ENCODE data around the gene PRR35.

PRR35 gene

DNA sequence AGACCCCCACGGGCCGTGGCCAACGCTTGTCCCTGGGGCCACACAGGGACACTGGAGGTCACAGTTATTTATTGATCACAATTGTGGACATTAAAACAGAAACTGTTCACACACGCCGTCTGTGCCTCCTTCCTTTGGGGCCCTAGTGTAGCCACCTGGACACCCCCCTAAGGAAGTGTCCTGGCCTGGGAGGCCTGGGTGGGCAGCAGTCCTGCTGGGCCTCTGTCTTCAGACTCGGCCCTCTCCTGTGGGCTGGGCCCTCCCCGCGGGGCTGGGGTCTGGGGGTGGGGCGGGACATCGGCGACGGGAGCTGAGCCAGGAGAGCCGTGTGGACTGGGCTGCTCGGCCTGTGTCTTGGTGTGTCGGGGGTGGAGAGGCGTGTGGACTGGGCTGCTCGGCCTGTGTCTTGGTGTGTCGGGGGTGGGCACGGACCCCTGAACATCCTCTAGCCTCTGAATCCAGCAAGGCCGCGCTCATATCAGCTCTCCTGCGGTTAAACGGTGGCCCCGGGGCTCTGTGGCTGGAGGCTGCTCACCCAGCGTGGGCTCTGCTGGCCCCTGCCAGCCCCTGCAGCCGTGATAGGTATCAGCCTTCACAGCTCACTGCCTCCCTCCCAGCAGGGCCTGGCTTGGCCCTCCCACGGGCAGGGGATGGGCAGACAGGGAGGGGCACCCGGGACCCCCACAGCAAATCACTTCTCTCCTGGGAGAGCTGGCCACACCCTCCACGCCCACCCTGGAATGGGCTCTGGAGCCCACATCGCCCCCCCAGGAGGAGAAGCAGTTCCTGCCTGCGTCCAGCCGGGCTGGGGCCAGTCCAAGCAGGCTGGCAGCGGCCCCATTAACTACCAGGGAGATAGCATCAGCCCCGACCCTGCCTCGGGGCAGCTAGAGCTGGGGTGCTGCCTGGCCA lies 5.5 kb downstream of the PRR35 start:
- no peak for DNase-seq

DNA sequence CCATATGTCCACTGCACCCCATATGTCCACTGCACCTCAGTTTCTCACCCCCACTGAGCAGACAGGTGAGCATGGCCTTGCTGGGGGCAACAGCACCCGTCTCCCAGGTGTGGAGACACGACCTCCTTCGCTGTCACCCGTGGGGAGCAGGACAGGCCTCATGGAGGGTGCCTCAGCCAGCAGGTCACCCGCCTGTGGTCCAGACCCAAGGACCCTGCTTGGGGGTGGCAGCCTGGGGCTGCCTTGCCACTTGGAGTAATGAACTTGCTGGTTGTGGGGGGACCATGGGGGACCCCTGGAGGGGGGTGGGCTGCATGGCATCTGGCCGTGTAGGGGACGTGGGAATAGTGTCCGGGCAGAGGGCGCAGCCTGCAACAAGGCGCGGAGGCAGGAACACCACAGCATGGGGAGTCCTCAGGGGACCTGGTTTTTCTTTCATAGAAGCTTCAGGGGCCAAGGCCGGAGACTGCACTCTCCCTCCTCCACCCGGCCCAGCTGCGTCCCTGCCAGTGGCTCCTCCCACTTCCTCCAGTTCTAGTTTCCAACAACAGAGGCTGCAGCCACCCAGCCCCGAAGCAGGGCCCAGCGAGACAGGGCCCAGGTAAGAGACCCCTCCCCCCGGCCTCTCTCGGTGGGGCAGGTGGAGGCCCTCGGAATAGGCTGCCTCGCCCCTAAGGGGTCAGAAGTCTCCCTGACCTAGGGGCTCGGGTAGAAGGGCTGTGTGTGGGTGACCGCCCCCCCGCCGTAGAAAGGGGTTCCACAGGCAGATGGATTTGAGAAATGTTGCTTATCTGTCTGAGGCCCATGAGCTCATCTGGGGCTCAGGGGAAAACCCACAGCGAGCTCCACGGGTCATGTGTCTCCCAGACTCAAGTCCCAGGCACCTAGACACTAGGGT lies 6.5 kb downstream of the PRR35 start, which contains the start of gene NHLRC4:
TSS of gene NHLRC4 (plus strand) at position 531 of the 898 bp plus-strand sequence. CDS start 1,043 bp downstream, outside the sequence.
- DNase-seq, result peak; percentile 77

DNA sequence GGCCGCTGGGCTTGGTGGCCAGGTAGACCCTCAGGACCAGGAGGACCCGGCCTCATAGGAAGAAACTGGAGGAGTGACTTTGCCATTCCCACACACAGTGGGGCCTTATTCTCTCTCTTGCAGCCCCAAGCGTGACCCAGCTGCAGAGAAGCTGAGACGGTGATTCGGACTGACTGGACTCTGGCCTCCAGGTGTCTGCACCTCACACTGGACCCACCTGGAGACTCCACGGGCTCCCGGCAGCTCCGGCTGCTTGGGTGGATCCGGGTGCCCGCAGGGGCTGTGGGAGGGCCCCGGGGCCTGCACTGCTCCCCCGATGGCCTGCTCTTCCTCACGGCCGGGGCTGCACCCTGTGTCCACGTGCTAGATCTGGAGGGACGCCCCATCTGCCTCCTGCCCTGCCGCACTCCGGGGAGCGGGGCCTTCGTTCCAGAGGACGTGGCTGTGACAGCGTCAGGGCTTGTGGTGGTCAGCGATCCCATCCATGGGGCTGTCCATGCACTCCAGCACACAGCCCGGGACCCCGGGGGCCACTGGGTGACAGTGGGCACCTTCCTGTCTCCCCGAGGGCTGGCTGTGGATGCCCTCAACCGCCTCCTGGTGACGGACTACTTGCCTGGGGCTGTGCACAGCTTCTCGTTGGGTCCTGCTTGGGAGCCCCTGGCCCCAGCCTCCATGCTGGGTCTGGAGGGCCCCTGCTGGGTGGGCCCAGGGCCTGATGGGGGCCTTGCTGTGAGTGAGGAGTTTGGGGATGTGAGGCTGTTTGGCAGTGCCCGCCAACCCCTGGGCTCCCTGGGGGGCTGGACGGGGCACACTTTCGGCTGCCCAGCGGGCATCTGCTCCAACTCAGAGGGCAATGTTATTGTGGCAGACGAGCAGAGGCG lies 7.4 kb downstream of the PRR35 start:
- DNase-seq, result no peak

DNA sequence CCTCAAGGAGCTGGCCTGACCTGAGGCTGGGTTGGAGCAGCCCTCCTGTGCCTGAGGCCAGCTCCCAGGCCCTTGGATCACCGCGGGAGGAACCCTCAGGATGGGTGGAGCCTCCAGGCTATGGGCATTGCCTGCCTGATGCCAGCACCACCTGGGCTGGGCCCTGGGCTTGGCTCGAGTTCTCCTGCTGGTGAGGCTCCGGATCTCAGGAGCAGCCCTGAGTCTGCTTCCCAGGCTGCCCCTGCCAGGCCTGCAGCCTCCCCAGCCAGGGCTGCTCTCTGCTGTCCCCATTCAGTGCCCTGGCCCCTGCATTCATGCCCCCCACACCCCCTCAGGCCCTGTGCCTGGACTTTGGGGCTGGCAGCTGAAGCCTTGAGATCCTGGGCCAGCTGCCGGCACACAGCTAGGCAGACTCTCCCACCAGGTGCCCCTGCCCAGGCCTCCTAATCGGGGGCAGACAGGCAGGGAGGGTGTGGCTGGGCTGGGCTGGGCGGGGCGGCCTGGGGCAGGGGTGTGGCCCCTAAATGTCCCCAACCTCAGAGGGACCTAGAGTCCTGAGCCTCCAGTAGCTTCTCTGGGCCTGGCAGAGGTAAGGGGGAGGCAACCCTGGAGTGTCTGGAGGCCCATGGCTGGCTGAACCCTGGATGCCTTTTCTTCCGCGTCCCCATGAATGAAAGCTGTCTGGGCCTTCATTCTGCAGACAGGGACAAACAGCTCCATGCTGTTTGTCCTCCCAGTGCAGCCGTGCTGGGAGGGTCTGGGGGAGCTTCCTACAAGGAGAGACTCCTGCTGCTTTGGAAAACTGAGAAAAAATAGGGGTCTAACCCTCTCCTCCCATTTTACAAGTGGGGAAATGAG lies 8.4 kb downstream of the PRR35 start:
- no peak for DNase-seq

DNA sequence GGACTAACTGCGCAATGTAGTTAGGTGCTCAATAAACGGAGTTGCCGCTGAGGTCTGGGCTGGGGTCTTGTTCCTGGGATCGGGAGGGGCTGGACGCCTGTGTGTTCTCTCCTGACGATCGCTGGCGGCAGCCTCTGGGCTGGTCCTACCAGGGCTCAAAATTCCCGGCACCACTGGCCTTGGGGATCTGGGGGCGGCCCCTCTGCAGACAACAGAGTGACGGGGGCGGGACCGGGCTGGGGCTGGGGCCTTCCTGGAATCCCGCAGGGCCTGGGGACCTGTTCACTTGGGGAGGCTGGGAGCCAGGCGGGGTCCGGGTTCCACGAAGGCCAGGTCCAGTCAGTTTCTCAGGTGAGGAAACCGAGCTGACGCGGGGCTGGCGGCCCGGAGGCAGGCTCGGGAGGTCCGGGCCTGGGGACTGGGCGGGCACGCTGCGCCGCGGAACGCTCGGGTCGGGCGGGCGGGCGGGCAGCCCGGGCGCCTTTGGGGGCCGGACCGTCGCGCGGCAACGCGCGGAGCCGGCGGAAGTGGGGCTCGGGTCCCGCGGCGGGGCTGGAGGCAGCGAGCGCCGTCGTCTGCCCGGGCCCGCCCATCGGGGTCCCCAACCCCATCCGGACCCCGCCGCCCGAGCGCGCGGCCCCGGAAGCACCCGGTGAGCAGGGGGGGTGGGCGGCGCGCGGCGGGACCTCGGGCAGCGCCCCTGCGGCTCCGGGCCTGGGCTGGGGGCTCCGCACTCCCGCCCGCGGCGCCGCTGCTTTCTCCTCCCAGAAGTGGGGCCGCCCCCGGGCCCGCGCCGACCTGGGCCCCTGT lies 9.5 kb downstream of the PRR35 start, which contains the start of gene PIGQ:
TSS of gene PIGQ (plus strand) at position 524 of the 810 bp plus-strand sequence. CDS start 4,107 bp downstream, outside the sequence.
- peak; percentile 89 for DNase-seq

DNA sequence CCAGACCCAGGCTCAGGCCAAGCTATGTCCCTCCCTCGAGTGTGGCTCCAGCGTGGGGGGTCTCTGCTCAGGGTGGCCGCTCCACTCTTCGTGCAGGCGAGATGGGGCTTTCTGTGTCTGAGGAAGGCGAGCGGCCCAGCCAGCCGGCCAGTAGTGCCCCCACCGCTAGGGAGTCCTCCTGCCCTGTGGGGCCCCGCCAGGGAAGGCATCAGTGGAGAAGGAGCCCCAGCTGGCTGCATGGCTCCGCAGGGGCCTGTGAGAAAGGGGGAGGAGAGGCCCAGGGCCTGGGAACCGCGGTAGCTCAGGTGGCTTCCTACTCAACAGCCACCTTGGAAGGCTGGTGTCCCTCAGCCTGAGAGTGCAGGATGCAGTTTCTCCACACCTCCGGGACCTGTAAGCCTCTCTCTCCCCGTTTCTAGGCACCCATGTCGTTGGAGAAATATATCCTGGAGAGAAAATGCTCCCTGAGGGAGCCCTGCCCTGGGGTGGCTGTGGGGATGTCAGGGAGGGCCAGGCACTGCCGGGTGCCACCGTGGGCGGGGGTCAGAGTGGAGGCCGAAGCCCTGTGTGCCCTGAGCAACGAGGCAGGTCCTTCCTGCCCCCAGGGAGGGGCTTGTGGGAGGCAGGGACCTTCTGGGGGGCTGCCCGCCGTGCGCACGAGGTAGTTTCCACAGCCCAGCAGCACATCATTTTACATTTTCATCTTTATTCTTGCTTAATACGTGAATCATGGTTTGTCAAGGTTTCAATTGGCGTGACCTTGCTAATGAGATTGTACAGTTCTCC lies 12.9 kb downstream of the PRR35 start:
- DNase-seq, result no peak

DNA sequence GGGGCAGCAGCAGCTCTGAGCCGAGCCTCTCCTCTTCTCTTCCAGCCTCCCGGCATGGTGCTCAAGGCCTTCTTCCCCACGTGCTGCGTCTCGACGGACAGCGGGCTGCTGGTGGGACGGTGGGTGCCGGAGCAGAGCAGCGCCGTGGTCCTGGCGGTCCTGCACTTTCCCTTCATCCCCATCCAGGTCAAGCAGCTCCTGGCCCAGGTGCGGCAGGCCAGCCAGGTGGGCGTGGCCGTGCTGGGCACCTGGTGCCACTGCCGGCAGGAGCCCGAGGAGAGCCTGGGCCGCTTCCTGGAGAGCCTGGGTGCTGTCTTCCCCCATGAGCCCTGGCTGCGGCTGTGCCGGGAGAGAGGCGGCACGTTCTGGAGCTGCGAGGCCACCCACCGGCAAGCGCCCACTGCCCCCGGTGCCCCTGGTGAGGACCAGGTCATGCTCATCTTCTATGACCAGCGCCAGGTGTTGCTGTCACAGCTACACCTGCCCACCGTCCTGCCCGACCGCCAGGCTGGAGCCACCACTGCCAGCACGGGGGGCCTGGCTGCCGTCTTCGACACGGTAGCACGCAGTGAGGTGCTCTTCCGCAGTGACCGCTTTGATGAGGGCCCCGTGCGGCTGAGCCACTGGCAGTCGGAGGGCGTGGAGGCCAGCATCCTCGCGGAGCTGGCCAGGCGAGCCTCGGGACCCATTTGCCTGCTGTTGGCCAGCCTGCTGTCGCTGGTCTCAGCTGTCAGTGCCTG lies 14.0 kb downstream of the PRR35 start:
- no peak for DNase-seq

DNA sequence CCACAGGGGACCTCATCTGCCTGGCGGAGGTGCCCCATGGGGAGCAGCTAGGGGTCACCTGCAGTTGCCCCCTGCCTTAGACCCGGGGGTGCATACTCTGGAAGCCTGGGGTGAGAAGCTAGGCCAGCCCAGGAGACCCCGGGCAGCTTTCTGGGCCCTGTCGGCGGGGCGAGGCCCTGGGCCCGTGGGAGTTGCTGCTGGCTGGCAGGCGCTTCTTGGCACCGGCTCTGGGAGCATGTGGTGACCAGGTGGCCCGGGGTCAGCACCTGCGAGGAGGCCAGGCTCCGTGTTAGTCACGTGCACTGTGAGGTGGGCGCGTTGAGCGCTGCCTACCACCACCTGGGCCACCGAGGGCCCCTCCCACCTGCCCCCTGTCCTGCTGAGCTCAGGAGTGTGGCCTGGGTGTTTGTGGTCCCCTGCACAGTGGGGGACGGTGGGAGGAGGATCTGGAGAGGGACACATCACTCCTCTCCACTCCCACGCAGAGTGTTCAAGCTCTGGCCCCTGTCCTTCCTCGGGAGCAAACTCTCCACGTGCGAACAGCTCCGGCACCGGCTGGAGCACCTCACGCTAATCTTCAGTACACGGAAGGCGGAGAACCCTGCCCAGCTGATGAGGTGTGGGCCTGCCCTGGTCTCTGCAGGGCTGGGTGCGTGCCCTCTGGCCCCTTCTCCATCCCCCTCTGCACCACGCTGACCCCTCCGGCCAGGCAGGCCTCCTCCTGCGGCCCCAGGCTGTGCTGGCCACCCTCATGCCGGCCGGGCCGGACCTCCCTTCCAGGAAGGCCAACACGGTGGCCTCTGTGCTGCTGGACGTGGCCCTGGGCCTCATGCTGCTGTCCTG lies 15.4 kb downstream of the PRR35 start:
- no peak for DNase-seq

DNA sequence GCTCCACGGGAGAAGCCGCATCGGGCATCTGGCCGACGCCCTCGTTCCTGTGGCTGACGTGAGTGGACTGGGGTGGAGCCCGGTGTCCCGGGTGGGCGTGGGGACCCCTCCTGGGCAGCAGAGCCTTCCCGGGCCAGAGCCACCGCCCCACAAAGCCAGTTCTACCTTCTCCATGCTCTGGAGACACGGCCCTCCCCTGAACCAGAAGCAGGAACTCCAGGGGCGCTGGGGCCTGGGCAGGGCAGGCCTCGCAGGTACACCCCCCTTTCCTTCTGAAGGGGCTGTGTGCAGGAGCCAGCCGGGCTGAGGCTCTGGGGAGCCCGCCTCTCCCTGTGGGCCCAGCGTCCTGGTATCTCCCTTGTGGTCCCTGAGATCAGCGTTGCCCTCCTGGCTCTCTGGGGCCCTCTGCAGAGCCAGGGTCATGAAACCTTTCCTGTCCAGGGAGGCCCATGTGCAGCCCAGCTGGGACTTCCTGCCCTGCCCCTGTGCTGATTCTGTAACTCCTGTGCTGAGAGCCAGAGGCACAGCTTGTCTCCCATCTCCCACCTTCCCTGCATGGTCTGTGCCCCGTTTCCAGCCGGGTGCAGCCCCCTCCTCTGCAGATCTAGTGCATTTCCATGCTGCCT lies 16.1 kb downstream of the PRR35 start:
- no peak for DNase-seq

DNA sequence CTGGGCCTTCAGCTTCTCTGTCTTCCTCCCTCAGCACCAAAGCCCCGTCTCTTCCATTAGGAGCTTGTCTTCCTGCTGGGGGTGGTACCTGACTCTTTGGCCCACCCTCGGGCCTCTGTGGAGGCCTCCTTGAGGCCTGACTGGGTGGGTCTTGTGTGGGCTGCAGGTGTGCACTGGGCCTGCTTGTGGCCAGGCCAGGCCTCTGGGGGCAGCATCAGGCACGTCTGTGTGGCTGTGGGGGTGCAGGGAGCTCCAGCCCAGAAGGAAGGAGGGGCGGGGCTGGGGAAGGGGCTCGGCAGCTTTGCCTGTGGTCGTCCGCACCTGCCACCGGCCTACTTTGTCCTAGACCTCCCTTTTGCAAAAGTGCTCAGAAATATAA lies 16.6 kb downstream of the PRR35 start:
- DNase-seq, result no peak

DNA sequence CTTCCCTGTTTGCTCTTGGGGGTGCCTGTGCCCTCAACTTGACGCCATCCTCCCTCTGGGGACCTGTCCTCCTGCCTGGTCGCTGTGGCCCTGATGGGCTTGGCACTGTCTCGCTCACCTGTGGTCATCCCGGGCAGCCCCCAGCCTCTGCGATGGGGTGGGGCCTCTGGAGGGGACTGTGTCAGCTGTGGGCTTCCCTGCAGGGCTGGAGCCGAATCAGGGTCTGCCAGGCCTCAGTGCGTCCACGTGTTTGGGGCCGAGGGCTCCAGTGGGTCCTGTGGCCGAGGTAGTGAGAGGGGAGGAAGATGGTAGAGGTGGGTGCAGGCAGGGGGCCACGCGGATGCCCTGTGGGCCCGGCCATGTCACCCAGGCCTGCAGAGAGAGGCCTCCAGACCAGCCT lies 17.6 kb downstream of the PRR35 start:
- DNase-seq, result no peak

DNA sequence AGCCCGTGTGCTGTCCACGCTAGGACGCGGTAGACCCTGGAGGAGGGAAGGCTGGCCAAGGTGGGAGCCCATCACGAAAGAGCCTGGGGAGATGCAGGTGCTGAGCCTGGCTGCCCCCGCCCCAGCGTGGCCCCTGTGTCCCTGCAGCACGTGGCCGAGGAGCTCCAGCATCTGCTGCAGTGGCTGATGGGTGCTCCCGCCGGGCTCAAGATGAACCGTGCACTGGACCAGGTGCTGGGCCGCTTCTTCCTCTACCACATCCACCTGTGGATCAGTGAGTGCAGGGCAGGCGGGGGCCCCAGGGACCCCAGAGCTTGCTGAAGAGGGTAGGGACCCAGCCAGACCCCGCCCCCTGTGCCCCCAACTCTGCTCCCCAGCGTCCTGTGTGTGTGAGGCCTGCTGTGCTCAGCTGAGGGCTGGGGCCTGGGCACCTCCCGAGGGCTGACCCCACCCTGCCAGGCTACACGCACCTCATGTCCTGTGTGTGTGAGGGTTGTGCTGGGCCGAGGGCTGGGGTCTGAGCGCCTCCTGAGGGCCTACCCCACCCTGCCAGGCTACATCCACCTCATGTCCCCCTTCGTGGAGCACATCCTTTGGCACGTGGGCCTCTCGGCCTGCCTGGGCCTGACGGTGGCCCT lies 18.2 kb downstream of the PRR35 start:
- no peak for DNase-seq

DNA sequence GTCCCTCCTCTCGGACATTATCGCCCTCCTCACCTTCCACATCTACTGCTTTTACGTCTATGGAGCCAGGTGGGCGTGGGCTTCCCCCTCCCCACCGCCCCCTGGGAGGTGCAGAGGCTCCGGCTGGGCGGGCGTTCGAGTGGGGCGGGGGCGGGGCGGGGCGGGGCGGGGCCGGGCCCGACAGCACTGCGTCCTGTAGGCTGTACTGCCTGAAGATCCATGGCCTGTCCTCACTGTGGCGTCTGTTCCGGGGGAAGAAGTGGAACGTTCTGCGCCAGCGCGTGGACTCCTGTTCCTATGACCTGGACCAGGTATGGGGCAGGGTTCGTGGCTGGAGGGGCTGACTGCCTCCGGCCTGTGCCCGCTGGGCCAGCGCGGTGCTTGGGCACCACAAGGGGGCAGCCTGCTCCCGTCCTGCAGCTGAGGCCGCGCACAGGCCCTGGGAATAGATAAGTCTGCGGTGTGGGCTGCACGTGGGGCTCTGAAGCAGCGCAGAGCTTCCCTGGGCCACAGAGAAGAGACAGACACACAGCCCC lies 18.7 kb downstream of the PRR35 start:
- DNase-seq, result peak; percentile 86

DNA sequence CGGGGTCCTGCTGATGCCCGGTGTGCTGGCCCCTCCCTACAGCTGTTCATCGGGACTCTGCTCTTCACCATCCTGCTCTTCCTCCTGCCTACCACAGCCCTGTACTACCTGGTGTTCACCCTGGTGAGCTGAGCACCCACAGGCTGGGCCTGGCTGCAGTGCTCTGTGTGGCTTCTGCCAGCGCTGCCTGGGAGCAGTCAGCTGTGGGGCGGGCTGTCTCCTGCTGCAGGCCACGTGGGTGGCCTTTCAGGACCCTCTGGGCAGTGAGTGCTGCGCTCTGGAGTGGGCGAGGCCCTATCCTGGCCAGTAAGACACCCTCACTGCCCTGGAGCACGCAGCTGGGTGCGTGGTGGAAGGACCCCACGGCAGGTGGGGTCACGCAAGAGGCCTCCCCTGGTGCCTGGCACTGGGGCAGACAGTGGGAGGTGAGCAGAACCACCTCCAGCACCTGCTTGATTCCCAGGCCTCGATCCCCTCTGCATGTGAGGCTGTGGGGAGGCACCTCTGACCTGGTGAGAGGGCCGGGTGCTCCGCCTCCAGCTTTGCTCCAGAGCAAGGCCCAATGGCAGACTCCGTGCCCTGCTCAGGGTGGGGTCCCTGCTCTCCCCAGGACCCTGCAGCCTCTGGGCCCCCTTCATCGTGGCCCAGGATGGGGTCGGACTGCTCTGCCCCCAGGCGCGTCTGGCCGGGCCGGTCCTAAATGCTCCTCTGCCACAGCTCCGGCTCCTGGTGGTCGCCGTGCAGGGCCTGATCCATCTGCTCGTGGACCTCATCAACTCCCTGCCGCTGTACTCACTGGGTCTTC lies 20.1 kb downstream of the PRR35 start:
- no peak for DNase-seq

DNA sequence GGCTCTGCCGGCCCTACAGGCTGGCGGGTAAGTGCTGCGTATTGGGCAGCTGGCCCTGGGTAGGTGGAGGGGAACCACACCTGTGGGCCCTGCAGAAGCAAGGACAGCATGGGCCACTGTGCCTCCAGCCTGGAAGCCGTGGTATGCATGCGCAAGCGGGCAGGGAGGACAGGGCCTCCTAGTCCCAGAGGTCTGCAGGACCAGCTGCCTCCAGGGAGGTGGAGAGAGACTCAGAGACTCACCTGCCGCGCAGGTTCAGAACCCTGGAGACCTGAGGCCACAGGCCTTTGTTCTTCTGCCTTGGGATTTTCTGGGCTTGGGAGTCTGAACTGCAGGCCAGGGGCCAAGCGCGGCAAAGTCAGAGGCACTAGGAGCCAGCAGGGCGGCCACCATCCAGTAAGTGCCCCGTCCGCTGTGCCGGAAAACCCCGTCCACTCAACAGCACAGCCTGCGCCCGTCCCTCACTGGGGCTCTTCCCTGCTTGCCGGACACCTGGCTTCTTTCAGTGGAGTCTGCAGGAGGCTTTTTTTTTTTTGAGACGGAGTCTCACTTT lies 20.8 kb downstream of the PRR35 start:
- DNase-seq, result no peak

DNA sequence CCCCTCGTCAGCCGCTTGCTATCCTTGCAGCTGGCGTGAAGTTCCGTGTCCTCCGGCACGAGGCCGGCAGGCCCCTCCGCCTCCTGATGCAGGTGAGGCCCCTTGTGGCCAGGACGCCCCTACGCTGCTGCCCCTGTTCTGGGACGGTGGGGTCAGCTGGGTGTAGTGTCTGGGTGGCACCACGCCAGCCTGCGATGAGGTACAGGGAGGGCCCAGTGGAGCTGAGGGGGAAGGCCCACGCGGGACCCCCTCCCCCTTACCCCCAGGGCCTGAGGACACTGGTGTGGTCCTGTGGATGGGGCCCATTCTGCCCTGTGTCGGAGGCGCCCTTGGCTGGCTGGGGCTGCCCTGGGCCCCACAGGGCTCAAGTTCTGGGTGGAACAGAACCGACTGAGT lies 22.0 kb downstream of the PRR35 start:
- DNase-seq, result no peak
